Measurements from ENCODE around the gene PARD3B.

Gene PARD3B

GRCh38 chr2:205187731-205188130 is 642.5 kb downstream of the PARD3B start:
- Histone ChIP-seq H3K36me3 (replicated peaks) (no peaks in the 10 kb centered on the region), H3K4me3 (ENCODE audit: low read depth, low read length) (no peak overlapping the region), H3K27ac (no peak overlapping the region), H3K27me3 (replicated peaks) (no peaks in the 10 kb centered on the region)
- in situ Hi-C loops (cut with HindIII; ENCODE audit: low pct_ligation_motif_present, low sequenced_read_pairs): no loop called here
- DNase-seq: no peak
- no peak for TF ChIP-seq CTCF (IDR thresholded peaks at IDR 0.05; ENCODE audit: low read depth, low read length, missing control alignments)

GRCh38 chr2:205188239-205189138 is 643.2 kb downstream of the PARD3B start:
- no peak for TF ChIP-seq CTCF (IDR thresholded peaks at IDR 0.05; ENCODE audit: low read depth, low read length, missing control alignments)
- Histone ChIP-seq H3K4me3 (ENCODE audit: low read depth, low read length) (no peak overlapping the region), H3K36me3 (replicated peaks) (no peaks in the 10 kb centered on the region), H3K27ac (no peak overlapping the region), H3K27me3 (replicated peaks) (no peaks in the 10 kb centered on the region)
- peak; percentile 47 for DNase-seq
- in situ Hi-C loops (cut with HindIII; ENCODE audit: low pct_ligation_motif_present, low sequenced_read_pairs): no loop called here

GRCh38 chr2:205189301-205189700 is 644.0 kb downstream of the PARD3B start:
- H3K27me3 ChIP-seq (replicated peaks): no peaks in the 10 kb centered on the region
- in situ Hi-C loops (cut with HindIII; ENCODE audit: low pct_ligation_motif_present, low sequenced_read_pairs): no loop called here
- no peak overlapping the region for H3K27ac ChIP-seq
- no peak for TF ChIP-seq CTCF (IDR thresholded peaks at IDR 0.05; ENCODE audit: low read depth, low read length, missing control alignments)
- DNase-seq: no peak
- no peak overlapping the region for H3K4me3 ChIP-seq (ENCODE audit: low read depth, low read length)
- H3K36me3 ChIP-seq (replicated peaks): no peaks in the 10 kb centered on the region

GRCh38 chr2:205190528-205190927 is 645.3 kb downstream of the PARD3B start:
- in situ Hi-C loops (cut with HindIII; ENCODE audit: low pct_ligation_motif_present, low sequenced_read_pairs): no loop called here
- Histone ChIP-seq H3K36me3 (replicated peaks) (no peaks in the 10 kb centered on the region), H3K27ac (no peak overlapping the region), H3K4me3 (ENCODE audit: low read depth, low read length) (no peak overlapping the region), H3K27me3 (replicated peaks) (no peaks in the 10 kb centered on the region)
- TF ChIP-seq CTCF (IDR thresholded peaks at IDR 0.05; ENCODE audit: low read depth, low read length, missing control alignments): no peak
- no peak for DNase-seq

- no peak for TF ChIP-seq CTCF (IDR thresholded peaks at IDR 0.05; ENCODE audit: low read depth, low read length, missing control alignments)
- Histone ChIP-seq H3K27me3 (replicated peaks) (no peaks in the 10 kb centered on the region), H3K36me3 (replicated peaks) (no peaks in the 10 kb centered on the region), H3K4me3 (ENCODE audit: low read depth, low read length) (no peak overlapping the region), H3K27ac (no peak overlapping the region)
- in situ Hi-C loops (cut with HindIII; ENCODE audit: low pct_ligation_motif_present, low sequenced_read_pairs): no loop called here
- DNase-seq: no peak
Measured at GRCh38 chr2:205193125-205193835, 648.0 kb downstream of the PARD3B start.

Measured in brain microvascular endothelial cell (primary cell).